Putamen (tissue), 1 donor: ENCODE results near the gene CD300LF.

ENCODE experiments used
- DNase-seq: peaks from one replicate; pipeline ENCODE4 v3.0.0-alpha.2; 2016; ENCODE audit warnings: low spot score

Gene CD300LF

GRCh38 chr17:74745548-74746177 lies 32.9 kb upstream of the CD300LF start:
- no peak for DNase-seq

DNA sequence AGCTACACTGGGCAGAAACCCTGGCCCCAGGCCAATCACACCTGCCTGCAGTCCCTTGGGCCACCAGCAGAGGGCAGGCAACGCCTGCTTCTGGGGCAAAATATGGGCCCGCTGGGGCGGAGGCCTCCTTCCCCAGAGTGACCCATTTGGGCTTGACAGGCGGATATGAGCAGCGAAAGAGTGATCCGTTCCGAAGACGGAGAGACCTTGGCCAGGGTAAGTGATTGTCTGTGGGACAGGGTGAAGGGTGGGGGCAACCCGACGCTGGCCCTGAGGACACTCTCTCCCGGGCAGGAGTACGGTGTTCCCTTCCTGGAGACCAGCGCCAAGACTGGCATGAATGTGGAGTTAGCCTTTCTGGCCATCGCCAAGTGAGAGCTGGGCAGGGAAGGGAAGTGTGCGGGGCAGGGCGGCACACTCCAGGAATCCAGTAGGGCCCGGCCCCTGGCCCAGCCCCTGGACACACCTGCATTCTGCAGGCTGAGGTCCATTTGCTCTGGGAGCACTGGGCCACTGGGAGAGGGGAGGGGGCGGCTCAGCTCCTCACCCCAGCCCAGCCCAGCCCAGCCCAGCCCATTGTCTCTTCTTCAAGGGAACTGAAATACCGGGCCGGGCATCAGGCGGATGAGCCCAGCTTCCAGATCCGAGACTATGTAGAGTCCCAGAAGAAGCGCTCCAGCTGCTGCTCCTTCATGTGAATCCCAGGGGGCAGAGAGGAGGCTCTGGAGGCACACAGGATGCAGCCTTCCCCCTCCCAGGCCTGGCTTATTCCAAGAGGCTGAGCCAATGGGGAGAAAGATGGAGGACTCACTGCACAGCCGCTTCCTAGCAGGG lies 32.2 kb upstream of the CD300LF start:
- peak; percentile 71 for DNase-seq

DNA sequence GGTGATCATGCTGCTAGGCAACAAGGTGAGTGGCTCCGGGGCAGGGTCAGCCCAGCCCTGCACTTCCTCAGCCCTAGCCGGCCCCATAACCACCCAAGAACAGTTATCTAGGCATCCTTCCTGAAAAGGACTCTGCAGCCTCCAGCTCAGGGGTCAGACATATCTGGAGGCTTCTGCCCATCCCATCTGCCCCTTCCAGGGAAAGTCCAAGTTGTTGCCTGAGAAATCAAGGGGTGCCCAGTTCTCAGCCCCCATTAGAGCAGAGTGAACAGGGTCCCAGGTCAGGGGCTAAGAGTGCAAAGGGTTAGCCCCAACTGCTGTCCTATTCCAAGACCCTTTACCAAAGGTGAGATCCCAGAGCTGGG lies 31.6 kb upstream of the CD300LF start:
- no peak for DNase-seq

- DNase-seq = no peak
Observed at GRCh38 chr17:74743755-74744154, 31.0 kb upstream of the CD300LF start.

DNA sequence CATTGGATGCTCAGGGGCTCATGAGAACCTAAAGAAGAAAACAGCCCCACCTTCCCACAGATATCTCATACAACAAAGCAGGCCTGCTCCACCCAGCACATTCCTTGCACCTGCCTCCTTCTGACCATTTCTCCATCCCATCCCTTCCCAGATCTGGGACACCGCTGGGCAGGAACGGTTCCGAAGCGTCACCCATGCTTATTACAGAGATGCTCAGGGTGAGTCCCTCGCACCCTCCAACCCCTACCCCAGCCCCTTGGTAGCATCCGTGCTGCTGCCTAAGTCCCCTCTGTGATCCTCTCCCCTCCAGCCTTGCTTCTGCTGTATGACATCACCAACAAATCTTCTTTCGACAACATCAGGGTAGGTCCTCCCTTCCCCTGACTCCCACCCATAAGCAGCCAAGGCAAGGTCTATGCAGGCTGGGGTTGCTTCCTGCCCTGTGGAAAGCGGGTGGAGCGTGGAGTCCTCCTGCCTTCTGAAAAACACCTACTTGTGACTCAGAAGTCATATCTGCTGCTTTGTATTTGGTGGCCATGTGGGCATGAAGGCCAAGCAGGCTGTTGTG lies 30.3 kb upstream of the CD300LF start:
- DNase-seq = no peak

GRCh38 chr17:74742153-74742515 lies 29.4 kb upstream of the CD300LF start:
- no peak for DNase-seq

DNA sequence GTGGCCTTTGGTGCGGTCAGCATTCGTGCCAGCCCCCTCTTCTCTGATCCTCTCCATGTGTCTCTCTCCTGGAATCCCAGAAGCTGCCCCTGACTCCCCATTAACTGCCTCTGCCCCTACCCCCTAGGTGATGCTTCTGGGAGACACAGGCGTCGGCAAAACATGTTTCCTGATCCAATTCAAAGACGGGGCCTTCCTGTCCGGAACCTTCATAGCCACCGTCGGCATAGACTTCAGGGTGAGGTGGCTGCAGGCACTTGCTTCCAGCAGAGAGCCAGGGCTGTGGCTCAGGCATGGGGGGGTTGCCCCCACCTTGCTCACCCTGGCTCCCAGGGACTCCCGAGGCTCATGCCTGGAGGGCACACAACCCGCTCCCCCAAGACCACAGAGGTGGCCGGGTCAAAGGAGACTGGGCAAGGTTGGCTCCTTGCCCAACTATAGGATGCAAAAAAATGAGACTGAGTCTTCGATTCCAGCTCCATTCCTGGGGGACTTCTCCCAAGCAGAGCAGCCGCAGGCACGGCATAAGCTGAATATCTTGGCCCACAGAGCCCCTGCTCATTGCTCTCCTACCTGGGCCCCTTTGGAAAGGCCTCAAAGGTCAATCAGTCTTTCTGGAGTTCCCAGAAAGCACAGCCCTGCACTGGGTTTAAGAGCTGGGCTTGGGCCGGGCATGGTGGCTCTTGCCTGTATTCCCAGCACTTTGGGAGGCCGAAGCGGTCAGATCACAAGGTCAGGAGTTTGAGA lies 28.1 kb upstream of the CD300LF start:
- no peak for DNase-seq

DNA sequence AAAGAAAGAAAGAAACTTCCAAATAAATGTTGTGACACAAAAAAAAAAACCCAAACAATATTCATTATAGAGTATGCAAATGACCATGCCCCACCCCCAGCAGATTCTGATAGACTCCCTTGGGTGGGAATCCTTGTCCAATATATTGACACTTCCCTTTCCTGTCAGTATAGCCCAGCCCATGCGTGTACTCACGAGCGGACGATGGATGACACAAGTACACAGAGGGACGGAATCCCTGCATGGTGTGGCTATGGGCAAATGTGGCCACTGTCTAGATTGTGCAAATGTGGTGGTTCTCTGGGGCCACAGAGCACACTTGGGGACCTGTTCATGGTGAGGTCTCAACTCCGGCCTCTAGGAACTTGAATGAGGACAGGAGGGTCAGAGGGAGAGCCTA lies 27.4 kb upstream of the CD300LF start:
- no peak for DNase-seq

DNA sequence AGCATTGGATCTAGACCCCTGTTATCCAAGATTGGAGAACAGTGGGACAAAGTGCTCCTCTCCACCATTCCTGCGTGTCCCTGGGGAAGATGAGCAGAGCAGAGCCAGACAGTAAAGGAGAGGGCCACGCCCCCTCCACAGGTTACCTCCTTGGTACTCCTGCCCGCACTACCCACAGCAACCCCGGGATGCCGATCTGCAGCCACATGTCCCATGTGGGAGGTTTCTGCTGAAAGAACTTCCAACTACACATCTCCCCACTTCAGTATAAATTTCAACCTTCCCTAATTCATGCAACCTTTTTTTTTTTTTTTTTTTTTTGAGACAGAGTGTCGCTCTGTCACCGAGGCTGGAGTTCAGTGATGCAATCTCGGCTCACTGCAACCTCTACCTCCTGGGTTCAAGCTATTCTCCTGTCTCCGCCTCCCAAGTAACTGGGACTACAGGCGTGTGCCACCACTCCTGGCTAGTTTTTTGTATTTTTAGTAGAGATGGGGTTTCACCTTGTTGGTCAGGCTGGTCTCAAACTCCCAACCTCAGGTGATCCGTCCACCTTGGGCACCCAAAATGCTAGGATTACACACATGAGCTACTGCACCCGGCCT lies 26.6 kb upstream of the CD300LF start:
- DNase-seq = no peak

DNA sequence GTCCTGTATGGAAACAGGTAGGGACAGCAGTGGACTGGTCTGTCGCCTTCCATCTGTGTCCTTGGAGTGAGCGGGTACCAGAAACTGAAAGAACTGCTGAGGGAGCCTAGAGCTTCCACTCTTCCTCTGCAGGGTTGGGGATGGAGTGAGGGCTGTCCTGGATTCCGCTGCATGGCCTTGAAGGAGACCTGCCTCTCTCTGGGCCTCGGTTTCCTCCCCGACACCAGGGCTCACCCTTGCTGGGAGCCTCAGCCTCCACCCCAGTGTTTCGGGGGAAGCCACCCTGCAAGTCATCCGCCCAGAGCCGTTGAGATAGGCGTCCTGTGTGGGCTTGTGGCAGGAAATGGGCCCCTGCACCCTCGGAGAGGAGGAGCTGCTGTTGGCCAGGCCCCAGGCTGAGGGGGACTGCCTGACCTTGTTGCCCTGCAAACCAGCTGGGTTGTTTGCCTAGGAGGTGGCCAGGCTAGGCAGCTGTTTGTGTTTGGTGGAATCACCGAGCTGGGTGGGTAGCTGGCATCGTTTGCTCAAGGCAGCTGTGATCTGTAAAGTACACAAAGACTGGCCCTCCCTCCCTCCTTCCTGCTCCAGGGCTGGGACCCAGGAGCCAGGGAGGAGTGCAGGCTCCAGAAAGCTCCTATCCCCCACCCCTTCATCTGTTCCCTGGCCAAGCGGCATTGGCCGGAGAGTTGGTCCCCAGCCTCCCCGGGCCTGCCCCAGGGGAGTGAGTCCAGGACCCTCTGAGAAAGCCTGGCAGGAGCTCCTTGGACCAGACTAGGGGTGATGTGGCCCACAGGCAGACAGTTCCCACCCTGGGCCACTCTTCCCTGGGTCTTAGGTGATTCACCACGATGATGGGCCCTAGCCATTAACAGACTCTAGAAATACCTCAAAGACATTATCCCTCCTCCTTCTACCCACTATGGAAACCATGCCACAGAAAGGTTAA lies 25.6 kb upstream of the CD300LF start:
- no peak for DNase-seq

GRCh38 chr17:74737299-74738050 lies 24.8 kb upstream of the CD300LF start:
- DNase-seq = no peak

- DNase-seq = no peak
Observed at GRCh38 chr17:74736513-74737298, 24.0 kb upstream of the CD300LF start, which contains the start of gene RAB37. Gene RAB37 (plus strand): TSS chr17:74737256. CDS start chr17:74737273, 17 bp downstream.

DNA sequence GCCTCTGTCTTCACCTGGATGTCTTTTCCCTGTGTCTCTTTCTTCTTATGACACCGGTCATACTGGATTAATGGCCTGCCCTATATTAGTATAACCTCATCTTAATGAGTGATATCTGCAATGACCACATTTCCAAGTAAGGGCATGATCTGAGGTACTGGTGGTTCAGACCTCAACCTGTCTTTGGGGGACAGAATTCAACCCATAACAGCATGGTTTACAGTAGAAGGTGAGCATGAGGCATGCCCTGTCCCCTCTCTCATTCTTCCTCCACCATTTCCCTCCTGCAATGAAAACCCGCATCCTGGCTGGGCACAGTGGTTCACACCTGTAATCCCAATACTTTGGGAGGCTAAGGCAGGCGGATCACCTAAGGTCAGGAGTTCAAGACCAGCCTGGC lies 21.5 kb upstream of the CD300LF start:
- DNase-seq = no peak

GRCh38 chr17:74733365-74734122 lies 20.8 kb upstream of the CD300LF start:
- DNase-seq = no peak

DNA sequence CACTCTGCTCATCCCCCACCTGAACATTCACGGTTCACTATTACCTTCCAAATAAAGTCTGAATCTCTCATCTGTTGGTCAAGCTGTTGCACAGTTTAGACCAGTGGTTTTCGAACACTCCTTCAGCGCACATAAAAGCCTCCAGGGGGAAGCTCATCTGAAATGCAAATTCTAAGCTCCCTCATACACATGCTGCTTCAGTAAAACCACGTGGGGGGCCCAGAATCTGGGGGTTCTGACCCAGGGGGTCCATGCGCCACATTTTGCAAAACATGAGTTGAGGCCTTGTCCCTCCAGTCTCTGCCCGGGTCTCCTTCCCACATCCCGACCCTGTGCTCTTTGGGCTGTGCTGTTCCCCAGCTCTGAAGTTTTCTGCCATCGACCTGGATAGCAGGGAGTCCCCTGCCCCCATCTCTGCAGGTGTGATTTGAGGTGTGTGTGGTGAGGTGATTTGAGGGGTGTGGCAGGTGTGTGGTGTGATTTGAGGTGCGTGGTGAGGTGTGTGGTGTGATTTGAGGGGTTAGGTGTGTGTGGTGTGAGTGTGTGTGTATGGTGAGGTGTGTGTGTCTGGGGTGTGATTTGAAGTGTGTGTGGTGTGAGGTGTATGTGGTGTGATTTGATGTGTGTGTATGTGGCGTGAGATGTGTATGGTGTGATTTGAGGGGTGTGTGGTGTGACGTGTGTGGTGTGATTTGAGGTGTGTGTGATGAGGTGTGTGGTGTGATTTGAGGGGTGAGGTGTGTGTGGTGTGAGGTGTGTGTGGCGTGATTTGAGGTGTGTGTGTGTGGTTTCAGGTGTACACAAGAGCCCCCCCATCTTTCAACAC lies 19.5 kb upstream of the CD300LF start:
- no peak for DNase-seq

GRCh38 chr17:74731347-74731605 lies 18.6 kb upstream of the CD300LF start:
- DNase-seq = no peak

DNA sequence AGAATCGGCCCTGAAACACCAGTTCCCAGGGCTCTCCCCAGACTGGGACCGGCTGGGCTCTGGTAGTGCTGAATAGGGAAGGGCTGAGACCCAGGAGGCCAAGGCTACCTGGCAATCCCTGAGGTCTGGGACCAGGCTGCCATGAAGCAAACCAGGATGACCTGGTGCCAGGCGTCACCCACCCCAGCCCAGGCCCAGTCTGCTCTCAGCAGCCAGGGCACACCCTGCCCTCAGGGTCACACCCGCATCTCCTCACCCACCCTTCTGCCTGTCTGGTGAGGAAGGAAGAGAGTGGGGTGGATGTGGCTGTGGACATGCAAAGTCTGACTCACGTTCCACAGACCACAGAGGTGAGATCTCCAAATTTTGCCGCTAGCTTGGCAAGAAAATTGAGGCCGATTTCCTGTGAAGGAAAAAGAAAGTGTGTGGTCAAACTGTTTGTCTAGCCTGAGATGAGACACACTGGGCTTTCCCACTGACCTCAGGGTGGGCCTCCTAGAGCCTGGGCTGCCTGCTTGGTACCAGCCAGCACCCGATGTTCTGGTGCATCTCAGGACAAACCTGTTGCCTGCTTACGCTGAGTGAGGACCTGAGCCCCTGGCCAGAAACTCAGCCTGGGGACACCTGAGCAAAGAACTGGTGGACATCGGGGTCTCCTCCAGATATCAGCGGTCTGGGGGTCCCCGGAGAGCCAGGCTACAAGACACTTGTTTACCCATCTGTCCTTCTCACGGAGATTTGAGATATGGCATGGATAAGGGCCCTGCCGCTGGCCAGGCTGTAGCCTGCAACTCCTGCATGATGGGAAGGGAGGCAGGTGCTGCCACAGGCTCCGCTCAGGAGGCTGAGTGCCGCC lies 18.0 kb upstream of the CD300LF start:
- no peak for DNase-seq
